IMR-90 (cell line): ENCODE data around the gene RAB2B. TPM values are rescaled to one million over a fixed set of nuclear protein-coding genes. Genes with fewer than 3 reads are reported as not detected.

Source experiments
- ATAC-seq: fragments of 200-7000 bp; cut with Tn5 transposase; 2 replicates; pipeline ENCODE4 v1.9.1; 2020; ENCODE audit warnings: low read depth, mild to moderate bottlenecking, moderate library complexity
- BruUV-seq: library from RNA; stranded (reverse); fragments of 400-500 nt; replicated peaks from 2 replicates; lab custom pipeline; 2021; lab: Mats Ljungman, UMichigan
- CTCF ChIA-PET: fragments of 300-600 bp; formaldehyde crosslinking; extraction: SDS; loops from one replicate; lab custom pipeline; 2021; ENCODE audit warnings: antibody characterized with exemption; lab: Yijun Ruan, JAX
- POLR2A ChIA-PET: fragments of 300-600 bp; sonication (Branson Sonifier 250); formaldehyde crosslinking; loops from one replicate; lab custom pipeline; 2022; ENCODE audit warnings: antibody characterized with exemption; ENCODE audit not compliant: unreplicated experiment; lab: Charles Lee
- DNase-seq: peaks from one replicate; pipeline ENCODE4 v3.0.0; 2013
- H2AFZ ChIP-seq: replicated peaks from 2 replicates; pipeline ENCODE3; 2013; ENCODE audit warnings: low read length, mild to moderate bottlenecking; ENCODE audit not compliant: poor library complexity
- H2AK5ac ChIP-seq: 2 replicates; pipeline ENCODE4 v1.6.1; 2013; ENCODE audit warnings: low read depth, low read length, inconsistent platforms
- H2AK9ac ChIP-seq: replicated peaks from 2 replicates; pipeline ENCODE3; 2013; ENCODE audit warnings: mild to moderate bottlenecking, low read depth, low read length, moderate library complexity; ENCODE audit not compliant: poor library complexity
- H2BK120ac ChIP-seq: 2 replicates; pipeline ENCODE4 v1.6.1; 2013; ENCODE audit warnings: low read depth, low read length, inconsistent platforms
- H2BK15ac ChIP-seq: 3 replicates; pipeline ENCODE4 v1.6.1; 2013; ENCODE audit warnings: low read depth, low read length, inconsistent platforms
- H2BK20ac ChIP-seq: 2 replicates; pipeline ENCODE4 v1.6.1; 2013; ENCODE audit warnings: low read depth, mild to moderate bottlenecking, inconsistent platforms, low read length, moderate library complexity
- H2BK5ac ChIP-seq: 2 replicates; pipeline ENCODE4 v1.6.1; 2013; ENCODE audit warnings: mild to moderate bottlenecking, low read depth, low read length, inconsistent platforms; ENCODE audit not compliant: poor library complexity, severe bottlenecking
- H3K14ac ChIP-seq: replicated peaks from 2 replicates; pipeline ENCODE4 v1.6.1; 2013; ENCODE audit warnings: low read depth, low read length, inconsistent platforms
- H3K18ac ChIP-seq: 2 replicates; pipeline ENCODE4 v1.6.1; 2013; ENCODE audit warnings: low read depth, low read length, control low read depth
- H3K23ac ChIP-seq: 2 replicates; pipeline ENCODE4 v1.6.1; 2013; ENCODE audit warnings: low read depth, low read length, inconsistent platforms
- H3K27ac ChIP-seq: 2 replicates; pipeline ENCODE4 v1.5.1; 2013; ENCODE audit warnings: mild to moderate bottlenecking, control low read depth, low read length; ENCODE audit not compliant: insufficient read depth
- H3K27me3 ChIP-seq: 2 replicates; pipeline ENCODE4 v1.6.1; 2013; ENCODE audit warnings: low read length; ENCODE audit not compliant: control insufficient read depth, insufficient read depth
- H3K36me3 ChIP-seq: 2 replicates; pipeline ENCODE4 v1.6.1; 2013; ENCODE audit warnings: low read length, mixed read lengths; ENCODE audit not compliant: control insufficient read depth, insufficient read depth
- H3K4ac ChIP-seq: 2 replicates; pipeline ENCODE4 v1.6.1; 2013; ENCODE audit warnings: low read depth, low read length, inconsistent platforms
- H3K4me1 ChIP-seq: 2 replicates; pipeline ENCODE4 v1.6.1; 2013; ENCODE audit warnings: low read length, mixed read lengths; ENCODE audit not compliant: control insufficient read depth, insufficient read depth
- H3K4me2 ChIP-seq: 2 replicates; pipeline ENCODE4 v1.6.1; 2013; ENCODE audit warnings: low read depth, mild to moderate bottlenecking, control low read depth, low read length, moderate library complexity
- H3K4me3 ChIP-seq: 2 replicates; pipeline ENCODE4 v1.5.1; 2013; ENCODE audit warnings: low read depth, mild to moderate bottlenecking, control low read depth, low read length, moderate library complexity; ENCODE audit not compliant: insufficient read depth
- H3K56ac ChIP-seq: 2 replicates; pipeline ENCODE4 v1.6.1; 2013; ENCODE audit warnings: low read length, inconsistent platforms; ENCODE audit not compliant: insufficient read depth; ENCODE audit errors: extremely low read depth
- H3K79me1 ChIP-seq, 2 experiments: 2 replicates each; pipeline ENCODE4 v1.6.1; 2013; ENCODE audit warnings: low read length in 2 of 2, inconsistent platforms in 1 of 2, low read depth in 1 of 2
- H3K9ac ChIP-seq: 2 replicates; pipeline ENCODE4 v1.6.1; 2013; ENCODE audit warnings: low read depth, low read length, control low read depth
- H3K9me1 ChIP-seq: 2 replicates; pipeline ENCODE4 v1.6.1; 2013; ENCODE audit warnings: low read length, inconsistent platforms; ENCODE audit not compliant: insufficient read depth
- H3K9me3 ChIP-seq: 2 replicates; pipeline ENCODE4 v1.6.1; 2013; ENCODE audit warnings: low read length; ENCODE audit not compliant: control insufficient read depth, insufficient read depth
- H4K20me1 ChIP-seq: 2 replicates; pipeline ENCODE4 v1.6.1; 2013; ENCODE audit warnings: low read length, inconsistent platforms; ENCODE audit not compliant: insufficient read depth
- H4K5ac ChIP-seq: 2 replicates; pipeline ENCODE4 v1.6.1; 2013; ENCODE audit warnings: mild to moderate bottlenecking, low read depth, low read length, control low read depth
- H4K8ac ChIP-seq, 2 experiments: 2 replicates each; pipeline ENCODE4 v1.6.1; 2013; ENCODE audit warnings: low read depth in 2 of 2, low read length in 2 of 2, control low read depth in 1 of 2, inconsistent platforms in 1 of 2
- H4K91ac ChIP-seq: 2 replicates; pipeline ENCODE4 v1.6.1; 2013; ENCODE audit warnings: low read depth, low read length, inconsistent platforms; ENCODE audit not compliant: insufficient read depth
- FOS ChIP-seq: fragments of 150-350 bp; IDR thresholded peaks from 2 replicates; pipeline ENCODE4 v1.6.1; 2016; ENCODE audit warnings: low read depth, low read length
- MAZ ChIP-seq: IDR thresholded peaks from 2 replicates; pipeline ENCODE4 v1.6.1; 2012; ENCODE audit warnings: low read depth, mild to moderate bottlenecking, low read length, improper control_type of control experiment, moderate library complexity, borderline replicate concordance
- WGBS, 2 experiments: methylation state at CpG; one replicate each; pipeline versions ENCODE4 v1.1.5 to v1.1.7; 2013; ENCODE audit warnings: missing lambda C conversion rate in 2 of 2; ENCODE audit not compliant: insufficient read length in 1 of 2; ENCODE audit errors: extremely low coverage in 2 of 2; 5-methylcytosine and 5-hydroxymethylcytosine counted together
- dilution Hi-C: fragments of 300-500 bp; cut with HindIII; formaldehyde crosslinking; loops from one replicate; pipeline ENCODE4 v1.14.3; 2018; ENCODE audit warnings: low sequenced_read_pairs; ENCODE audit not compliant: unreplicated experiment
- in situ Hi-C: fragments of 300-500 bp; cut with MboI; formaldehyde crosslinking; loops from 3 replicates; pipeline ENCODE4 v1.14.3; 2019; ENCODE audit warnings: low sequenced_read_pairs, inconsistent platforms, mixed read lengths
- intact Hi-C: fragments of 100-400 bp; cut with micrococcal nuclease; formaldehyde crosslinking; loops from 2 replicates; pipeline ENCODE4 v1.10.0; 2022
- polyA plus RNA-seq, 3 experiments: library from polyadenylated mRNA; depleted of rRNA; stranded (reverse); fragments of >200 nt; gene quantifications; 2 replicates each; pipeline ENCODE4 v1.2.3, GENCODE V29; 2012; ENCODE audit warnings: low replicate concordance in 1 of 3
- total RNA-seq: library from RNA; depleted of rRNA; stranded (reverse); fragments of >200 nt; gene quantifications from 2 replicates; pipeline ENCODE4 v1.2.3, GENCODE V29; 2012
- TF ChIP-seq, protein P1 (sequence below): fragments of 150-350 bp; IDR thresholded peaks from 2 replicates; pipeline ENCODE4 v1.6.1; 2016; ENCODE audit warnings: low read depth, mild to moderate bottlenecking, low read length, moderate library complexity, borderline replicate concordance

Gene RAB2B
- total and polyA plus RNA-seq, 2 of the 4 experiments (the other 2 are of a cell fraction): 17.1 to 26.2 TPM

GRCh38 chr14:21455912-21456667 is 20.7 kb downstream of the RAB2B start, which contains the start of gene CHD8 (continued):
- TF ChIP-seq, protein P1, sequence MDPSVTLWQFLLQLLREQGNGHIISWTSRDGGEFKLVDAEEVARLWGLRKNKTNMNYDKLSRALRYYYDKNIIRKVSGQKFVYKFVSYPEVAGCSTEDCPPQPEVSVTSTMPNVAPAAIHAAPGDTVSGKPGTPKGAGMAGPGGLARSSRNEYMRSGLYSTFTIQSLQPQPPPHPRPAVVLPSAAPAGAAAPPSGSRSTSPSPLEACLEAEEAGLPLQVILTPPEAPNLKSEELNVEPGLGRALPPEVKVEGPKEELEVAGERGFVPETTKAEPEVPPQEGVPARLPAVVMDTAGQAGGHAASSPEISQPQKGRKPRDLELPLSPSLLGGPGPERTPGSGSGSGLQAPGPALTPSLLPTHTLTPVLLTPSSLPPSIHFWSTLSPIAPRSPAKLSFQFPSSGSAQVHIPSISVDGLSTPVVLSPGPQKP: no peak

DNA sequence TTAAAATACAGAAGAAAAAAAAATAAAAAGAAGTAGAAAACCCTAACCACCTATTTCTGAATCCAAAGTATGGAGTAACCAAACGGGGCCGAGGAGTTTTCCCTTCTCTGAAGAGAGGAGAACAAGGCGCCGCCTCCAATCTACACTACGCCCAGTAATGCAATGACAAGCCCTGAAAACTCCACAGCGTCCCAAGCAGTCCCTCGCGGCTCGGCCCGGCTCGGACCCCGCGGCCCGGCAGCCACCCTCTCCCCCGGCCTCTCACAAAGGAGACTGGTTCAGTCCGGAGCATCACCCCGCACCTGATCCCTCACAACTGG is 21.2 kb downstream of the RAB2B start:
- peak overlapping the region; percentile 50 for H4K5ac ChIP-seq
- H3K4me1 ChIP-seq: no peaks in the 10 kb centered on the region; the same call in 1 of the 2 replicates
- no peaks in the 10 kb centered on the region for H3K27me3 ChIP-seq
- no peaks in the 10 kb centered on the region for H3K9me3 ChIP-seq
- H3K9ac ChIP-seq: peak overlapping the region; percentile 81
- H2AK9ac ChIP-seq: peak overlapping the region; percentile 91
- 0 out of 2 replicates have a peak overlapping the region, but pooled peaks have one; percentile 6 for H2AK5ac ChIP-seq
- ATAC-seq (peak; percentile 33), DNase-seq (no peak)
- H2BK5ac ChIP-seq: peak overlapping the region; percentile 31
- H3K18ac ChIP-seq: no peak overlapping the region
- no TSS peak for BruUV-seq
- 0 out of 2 replicates have a peak overlapping the region, but pooled peaks have one; percentile 20 for H4K91ac ChIP-seq
- H3K56ac ChIP-seq: peak overlapping the region; percentile 65
- peak overlapping the region; percentile 84; the same call in 1 of the 2 replicates for H3K14ac ChIP-seq
- H2AFZ ChIP-seq: peak overlapping the region; percentile 99
- no CpG with 5 or more reads among the region's 17 CpGs for WGBS, 2 experiments
- peaks cover 6 to 26% of the 10 kb centered on the region in 2 experiments; a peak in 3 of 4 replicates for H3K79me1 ChIP-seq
- TF ChIP-seq MAZ: no peak
- no peak for TF ChIP-seq FOS
- ChIA-PET POLR2A (interaction anchor here (0.9 to 1.0 kb wide), 2 partner anchors 12 to 19 kb away, joined by 3 read pairs; no protein-coding TSS in a partner anchor), CTCF (interaction anchor here (0.6 to 1.8 kb wide), 5 partner anchors 12 to 337 kb away, joined by 3 to 8 read pairs (median 3); no protein-coding TSS in a partner anchor)
- H3K23ac ChIP-seq: peak overlapping the region; percentile 47
- in situ Hi-C loops (no loop called here), dilution Hi-C loops (no loop called here), intact Hi-C loops (loop anchor here (5.0 kb wide), 1 partner anchor 257 kb away; no protein-coding TSS in a partner anchor)
- H3K9me1 ChIP-seq: no peaks in the 10 kb centered on the region; the same call in 1 of the 2 replicates
- peak overlapping the region; percentile 69; the same call in 1 of the 2 replicates for H3K4me2 ChIP-seq
- H2BK120ac ChIP-seq: no peak overlapping the region
- peak overlapping the region; percentile 60 for H3K27ac ChIP-seq
- no peaks in the 10 kb centered on the region for H3K36me3 ChIP-seq
- no peaks in the 10 kb centered on the region; the same call in none of the 2 replicates for H4K20me1 ChIP-seq
- H2BK20ac ChIP-seq: no peak overlapping the region
- peak overlapping the region; percentile 8 to 92; a peak in 3 of 4 replicates for H4K8ac ChIP-seq
- H2BK15ac ChIP-seq: no peak overlapping the region
- peak overlapping the region; percentile 81 for H3K4me3 ChIP-seq
- peak overlapping the region; percentile 75 for H3K4ac ChIP-seq
